ENCODE data around the gene THADA. TPM values are rescaled to one million over a fixed set of nuclear protein-coding genes. Genes with fewer than 3 reads are reported as not detected.

Gene THADA
- total RNA-seq, 1 donor from 2014 or later: 40.4 TPM

- intact Hi-C loops (cut with micrococcal nuclease): no loop called here
These were observed 234.6 kb downstream of the THADA start for GRCh38 chr2:43361286-43361685.

GRCh38 chr2:43360137-43360536 is 235.7 kb downstream of the THADA start:
- intact Hi-C loops (cut with micrococcal nuclease): no loop called here

- intact Hi-C loops (cut with micrococcal nuclease): no loop called here
These were observed 237.2 kb downstream of the THADA start for GRCh38 chr2:43358410-43359201.

- intact Hi-C loops (cut with micrococcal nuclease): no loop called here
These were observed 239.1 kb downstream of the THADA start for GRCh38 chr2:43356774-43357173.

GRCh38 chr2:43355399-43355798 is 240.4 kb downstream of the THADA start:
- intact Hi-C loops (cut with micrococcal nuclease): no loop called here

- intact Hi-C loops (cut with micrococcal nuclease): no loop called here
These were observed 245.9 kb downstream of the THADA start for GRCh38 chr2:43349904-43350303.

GRCh38 chr2:43348908-43349661 is 246.8 kb downstream of the THADA start:
- intact Hi-C loops (cut with micrococcal nuclease): no loop called here

- intact Hi-C loops (cut with micrococcal nuclease): no loop called here
These were observed 248.1 kb downstream of the THADA start for GRCh38 chr2:43347746-43348145.

GRCh38 chr2:43346602-43347567 is 249.0 kb downstream of the THADA start:
- intact Hi-C loops (cut with micrococcal nuclease): no loop called here

- intact Hi-C loops (cut with micrococcal nuclease): no loop called here
These were observed 250.0 kb downstream of the THADA start for GRCh38 chr2:43345872-43346271.

GRCh38 chr2:43345391-43345813 is 250.4 kb downstream of the THADA start:
- intact Hi-C loops (cut with micrococcal nuclease): no loop called here

- intact Hi-C loops (cut with micrococcal nuclease): no loop called here
These were observed 250.9 kb downstream of the THADA start for GRCh38 chr2:43344868-43345373.

- intact Hi-C loops (cut with micrococcal nuclease): no loop called here
These were observed 252.1 kb downstream of the THADA start for GRCh38 chr2:43343573-43344304.

- intact Hi-C loops (cut with micrococcal nuclease): no loop called here
These were observed 253.7 kb downstream of the THADA start for GRCh38 chr2:43341959-43342757.

- intact Hi-C loops (cut with micrococcal nuclease): no loop called here
These were observed 254.9 kb downstream of the THADA start for GRCh38 chr2:43340945-43341356.

GRCh38 chr2:43340066-43340465 is 255.8 kb downstream of the THADA start:
- intact Hi-C loops (cut with micrococcal nuclease): no loop called here

GRCh38 chr2:43333656-43334144 is 262.1 kb downstream of the THADA start:
- intact Hi-C loops (cut with micrococcal nuclease): no loop called here

GRCh38 chr2:43333101-43333655 is 262.7 kb downstream of the THADA start:
- intact Hi-C loops (cut with micrococcal nuclease): no loop called here

GRCh38 chr2:43332653-43333052 is 263.2 kb downstream of the THADA start:
- intact Hi-C loops (cut with micrococcal nuclease): no loop called here
